ENCODE measurements around the gene RIPOR1. TPM values are rescaled to one million over a fixed set of nuclear protein-coding genes. Genes with fewer than 3 reads are reported as not detected.

The RIPOR1 gene
- total and polyA plus RNA-seq, 2 donors from 2014 or later, result 60.9 to 116 TPM

- DNase-seq (peak in 1 of 5 donors; percentile 44), FAIRE-seq (no peak)
- H3K9me3 ChIP-seq (ENCODE audit: control insufficient read depth in 2 of 3, insufficient read depth in 1 of 3, low read length in 3 of 3), result no peaks in the 10 kb centered on the region
- peak overlapping the region in 2 of 3 donors; percentile 24 to 39 for H3K4me3 ChIP-seq (ENCODE audit: low read length in 3 of 3)
- TF ChIP-seq, protein P1, sequence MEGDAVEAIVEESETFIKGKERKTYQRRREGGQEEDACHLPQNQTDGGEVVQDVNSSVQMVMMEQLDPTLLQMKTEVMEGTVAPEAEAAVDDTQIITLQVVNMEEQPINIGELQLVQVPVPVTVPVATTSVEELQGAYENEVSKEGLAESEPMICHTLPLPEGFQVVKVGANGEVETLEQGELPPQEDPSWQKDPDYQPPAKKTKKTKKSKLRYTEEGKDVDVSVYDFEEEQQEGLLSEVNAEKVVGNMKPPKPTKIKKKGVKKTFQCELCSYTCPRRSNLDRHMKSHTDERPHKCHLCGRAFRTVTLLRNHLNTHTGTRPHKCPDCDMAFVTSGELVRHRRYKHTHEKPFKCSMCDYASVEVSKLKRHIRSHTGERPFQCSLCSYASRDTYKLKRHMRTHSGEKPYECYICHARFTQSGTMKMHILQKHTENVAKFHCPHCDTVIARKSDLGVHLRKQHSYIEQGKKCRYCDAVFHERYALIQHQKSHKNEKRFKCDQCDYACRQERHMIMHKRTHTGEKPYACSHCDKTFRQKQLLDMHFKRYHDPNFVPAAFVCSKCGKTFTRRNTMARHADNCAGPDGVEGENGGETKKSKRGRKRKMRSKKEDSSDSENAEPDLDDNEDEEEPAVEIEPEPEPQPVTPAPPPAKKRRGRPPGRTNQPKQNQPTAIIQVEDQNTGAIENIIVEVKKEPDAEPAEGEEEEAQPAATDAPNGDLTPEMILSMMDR (IDR thresholded peaks at IDR 0.05; ENCODE audit: borderline replicate concordance, extremely low read depth, insufficient read depth), result no peak
- H3K9ac ChIP-seq (ENCODE audit: low read length in 3 of 3), result peak overlapping the region in 1 of 3 donors; percentile 51
- no peaks in the 10 kb centered on the region for H3K36me3 ChIP-seq (ENCODE audit: control insufficient read depth in 2 of 3, insufficient read depth in 3 of 3, low read length in 3 of 3)
- peaks cover 0 to 9% (median 8%) of the 10 kb centered on the region in 3 donors for H3K4me1 ChIP-seq (ENCODE audit: control insufficient read depth in 2 of 3, insufficient read depth in 2 of 3, low read depth in 1 of 3, low read length in 3 of 3)
- intact Hi-C loops (cut with DNase I), result no loop called here
- H3K27me3 ChIP-seq (ENCODE audit: control insufficient read depth, insufficient read depth, low read length), result no peaks in the 10 kb centered on the region
- H3K27ac ChIP-seq (ENCODE audit: low read depth in 2 of 2, low read length in 2 of 2), result peak overlapping the region; percentile 11 to 69
These were observed 10.0 kb upstream of the RIPOR1 start for GRCh38 chr16:67518676-67519075.

DNA sequence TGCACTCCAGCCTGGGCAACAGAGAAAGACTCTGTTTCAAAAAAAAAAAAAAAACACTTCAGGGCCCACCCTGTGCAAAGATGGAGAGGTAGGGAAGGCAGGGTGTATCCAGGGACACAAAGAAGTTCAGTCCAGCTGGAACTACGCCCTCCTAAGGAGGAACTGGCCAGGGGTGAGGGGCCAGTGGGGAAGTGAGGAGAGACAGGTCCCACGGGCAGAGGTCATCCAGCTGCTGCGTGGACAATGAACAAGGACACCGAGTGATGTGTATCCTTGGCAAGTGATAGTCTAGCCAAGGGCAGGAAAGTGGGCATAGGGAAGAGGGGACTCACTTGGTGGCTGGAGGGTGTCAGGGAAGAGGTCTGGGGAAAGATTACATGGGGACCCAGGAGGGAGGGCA lies 9.4 kb upstream of the RIPOR1 start:
- Histone ChIP-seq H3K36me3 (ENCODE audit: control insufficient read depth in 2 of 3, insufficient read depth in 3 of 3, low read length in 3 of 3) (no peaks in the 10 kb centered on the region), H3K27me3 (ENCODE audit: control insufficient read depth, insufficient read depth, low read length) (no peaks in the 10 kb centered on the region), H3K4me3 (ENCODE audit: low read length in 3 of 3) (peak overlapping the region; percentile 6 to 39 (median 31)), H3K27ac (ENCODE audit: low read depth in 2 of 2, low read length in 2 of 2) (peak overlapping the region in 1 of 2 donors; percentile 69), H3K9ac (ENCODE audit: low read length in 3 of 3) (no peak overlapping the region), H3K4me1 (ENCODE audit: control insufficient read depth in 2 of 3, insufficient read depth in 2 of 3, low read depth in 1 of 3, low read length in 3 of 3) (peaks cover 0 to 9% (median 8%) of the 10 kb centered on the region in 3 donors), H3K9me3 (ENCODE audit: control insufficient read depth in 2 of 3, insufficient read depth in 1 of 3, low read length in 3 of 3) (no peaks in the 10 kb centered on the region)
- TF ChIP-seq, protein P1 (IDR thresholded peaks at IDR 0.05; ENCODE audit: borderline replicate concordance, extremely low read depth, insufficient read depth), result no peak
- no peak for FAIRE-seq
- intact Hi-C loops (cut with DNase I), result no loop called here
- DNase-seq, result no peak

- no peaks in the 10 kb centered on the region for H3K9me3 ChIP-seq (ENCODE audit: control insufficient read depth in 2 of 3, insufficient read depth in 1 of 3, low read length in 3 of 3)
- TF ChIP-seq, protein P1 (IDR thresholded peaks at IDR 0.05; ENCODE audit: borderline replicate concordance, extremely low read depth, insufficient read depth), result peak; percentile 100
- peak; percentile 96 to 98 (median 96) for DNase-seq
- H3K4me3 ChIP-seq (ENCODE audit: low read length in 3 of 3), result peak overlapping the region; percentile 56 to 78 (median 66)
- H3K4me1 ChIP-seq (ENCODE audit: control insufficient read depth in 2 of 3, insufficient read depth in 2 of 3, low read depth in 1 of 3, low read length in 3 of 3), result peaks cover 0 to 9% (median 8%) of the 10 kb centered on the region in 3 donors
- no peaks in the 10 kb centered on the region for H3K27me3 ChIP-seq (ENCODE audit: control insufficient read depth, insufficient read depth, low read length)
- H3K36me3 ChIP-seq (ENCODE audit: control insufficient read depth in 2 of 3, insufficient read depth in 3 of 3, low read length in 3 of 3), result no peaks in the 10 kb centered on the region
- no peak for FAIRE-seq
- peak overlapping the region; percentile 89 to 95 for H3K27ac ChIP-seq (ENCODE audit: low read depth in 2 of 2, low read length in 2 of 2)
- intact Hi-C loops (cut with DNase I), result no loop called here
- peak overlapping the region in 2 of 3 donors; percentile 60 to 61 for H3K9ac ChIP-seq (ENCODE audit: low read length in 3 of 3)
These were observed 7.4 kb upstream of the RIPOR1 start for GRCh38 chr16:67521095-67521804.
